HepG2 (cell line): Measurements from ENCODE around the gene MYH7. TPM values are rescaled to one million over a fixed set of nuclear protein-coding genes. Genes with fewer than 3 reads are reported as not detected.
A peak's percentile ranks its signal among the peaks of the same experiment; 100 is the strongest.

Source experiments
- CEBPG ChIP-seq: IDR thresholded peaks from 2 replicates; pipeline ENCODE4 v1.6.1; 2016
- HIVEP1 ChIP-seq: sonication (generic); formaldehyde crosslinking; IDR thresholded peaks from 2 replicates; pipeline ENCODE4 v1.4.0; 2020; ENCODE audit warnings: mild to moderate bottlenecking, missing genetic modification reagents
- HOMEZ ChIP-seq: IDR thresholded peaks from 2 replicates; pipeline ENCODE4 v1.6.1; 2016; ENCODE audit warnings: low read depth
- KAT7 ChIP-seq: IDR thresholded peaks from 2 replicates; pipeline ENCODE4 v1.6.1; 2018; ENCODE audit warnings: borderline replicate concordance, missing compliant biosample characterization
- MLXIP ChIP-seq: sonication (generic); formaldehyde crosslinking; IDR thresholded peaks from 2 replicates; pipeline ENCODE4 v1.9.0; 2021; ENCODE audit warnings: missing genetic modification reagents, borderline replicate concordance
- MXD4 ChIP-seq: IDR thresholded peaks from 2 replicates; pipeline ENCODE4 v1.6.1; 2016; ENCODE audit warnings: mild to moderate bottlenecking, missing biosample characterization, missing genetic modification reagents
- NFYB ChIP-seq: sonication (generic); formaldehyde crosslinking; IDR thresholded peaks from 2 replicates; pipeline ENCODE4 v1.4.0; 2020; ENCODE audit warnings: missing genetic modification reagents
- RCOR2 ChIP-seq: IDR thresholded peaks from 2 replicates; pipeline ENCODE4 v1.6.1; 2016; ENCODE audit warnings: missing biosample characterization, missing genetic modification reagents
- RELA ChIP-seq: sonication (generic); formaldehyde crosslinking; IDR thresholded peaks from 2 replicates; pipeline ENCODE4 v1.4.0; 2020; ENCODE audit warnings: missing genetic modification reagents
- ZBTB42 ChIP-seq: sonication (generic); formaldehyde crosslinking; IDR thresholded peaks from 2 replicates; pipeline ENCODE4 v1.5.0; 2020; ENCODE audit warnings: mild to moderate bottlenecking, missing genetic modification reagents
- ZNF30 ChIP-seq: sonication (generic); formaldehyde crosslinking; IDR thresholded peaks from 2 replicates; pipeline ENCODE4 v1.5.0; 2020; ENCODE audit warnings: mild to moderate bottlenecking, missing genetic modification reagents
- ZNF44 ChIP-seq: sonication (generic); formaldehyde crosslinking; IDR thresholded peaks from 2 replicates; pipeline ENCODE4 v1.5.1; 2020; ENCODE audit warnings: mild to moderate bottlenecking, missing genetic modification reagents
- ZNF543 ChIP-seq: sonication (generic); formaldehyde crosslinking; IDR thresholded peaks from 2 replicates; pipeline ENCODE4 v1.4.0; 2020; ENCODE audit warnings: mild to moderate bottlenecking, missing genetic modification reagents
- ZNF597 ChIP-seq: sonication (generic); formaldehyde crosslinking; IDR thresholded peaks from 2 replicates; pipeline ENCODE4 v1.5.0; 2020; ENCODE audit warnings: missing genetic modification reagents
- ZNF609 ChIP-seq: sonication (generic); formaldehyde crosslinking; IDR thresholded peaks from 2 replicates; pipeline ENCODE4 v1.4.0; 2020; ENCODE audit warnings: mild to moderate bottlenecking, missing genetic modification reagents, borderline replicate concordance
- ZSCAN20 ChIP-seq: sonication (generic); formaldehyde crosslinking; IDR thresholded peaks from 2 replicates; pipeline ENCODE4 v1.4.0; 2020; ENCODE audit warnings: missing genetic modification reagents, mild to moderate bottlenecking, borderline replicate concordance
- polyA plus RNA-seq, 8 experiments: library from polyadenylated mRNA; depleted of rRNA in 3 of 8; stranded (reverse) in 7 of 8; unstranded in 1 of 8; fragments of >200 nt; fragmentation: Illumina TruSeq in 4 of 8; extraction: Trizol in 4 of 8; gene quantifications; 2 replicates each; pipeline versions ENCODE4 v1.2.1 to v1.2.3, GENCODE V29; 2011 to 2016; ENCODE audit warnings: low read depth in 4 of 8, missing spikeins in 1 of 8, mixed read lengths in 1 of 8; ENCODE audit not compliant: insufficient read depth in 1 of 8
- total RNA-seq, 5 experiments: library from RNA; depleted of rRNA; stranded (reverse); fragments of >200 nt; fragmentation: Illumina TruSeq; extraction: Trizol; gene quantifications; 2 replicates each; pipeline ENCODE4 v1.2.3, GENCODE V29; 2016; ENCODE audit warnings: low read depth in 1 of 5
- TF ChIP-seq, protein P1 (sequence below): sonication (generic); formaldehyde crosslinking; IDR thresholded peaks from 2 replicates; pipeline ENCODE4 v1.8.1; 2023; ENCODE audit warnings: mild to moderate bottlenecking, missing genetic modification reagents

The MYH7 gene
- total and polyA plus RNA-seq, 2 of the 13 experiments (the other 11 are each of a cell fraction or from before 2014, with no cell fraction given) = 0.04 TPM; not detected in 1

GRCh38 chr14:23454445-23454856 is 19.0 kb upstream of the MYH7 start (continued):
- no peak for TF ChIP-seq ZNF609
- no peak for TF ChIP-seq CEBPG (CRISPR knock-in tag)
- TF ChIP-seq ZSCAN20 (CRISPR knock-in tag) = no peak
- no peak for TF ChIP-seq ZBTB42
- no peak for TF ChIP-seq ZNF597 (CRISPR knock-in tag)
- TF ChIP-seq MLXIP (CRISPR knock-in tag) = no peak
- TF ChIP-seq HOMEZ (CRISPR knock-in tag) = peak; percentile 72
- no peak for TF ChIP-seq ZNF30 (CRISPR knock-in tag)
- no peak for TF ChIP-seq NFYB
- TF ChIP-seq KAT7 = no peak
- TF ChIP-seq ZNF543 (CRISPR knock-in tag) = no peak
- no peak; the same call in 1 of the 2 replicates for TF ChIP-seq ZNF44
- no peak for TF ChIP-seq HIVEP1 (CRISPR knock-in tag)
- peak; percentile 75; the same call in 1 of the 2 replicates for TF ChIP-seq RCOR2 (CRISPR knock-in tag)
- TF ChIP-seq, protein P1, sequence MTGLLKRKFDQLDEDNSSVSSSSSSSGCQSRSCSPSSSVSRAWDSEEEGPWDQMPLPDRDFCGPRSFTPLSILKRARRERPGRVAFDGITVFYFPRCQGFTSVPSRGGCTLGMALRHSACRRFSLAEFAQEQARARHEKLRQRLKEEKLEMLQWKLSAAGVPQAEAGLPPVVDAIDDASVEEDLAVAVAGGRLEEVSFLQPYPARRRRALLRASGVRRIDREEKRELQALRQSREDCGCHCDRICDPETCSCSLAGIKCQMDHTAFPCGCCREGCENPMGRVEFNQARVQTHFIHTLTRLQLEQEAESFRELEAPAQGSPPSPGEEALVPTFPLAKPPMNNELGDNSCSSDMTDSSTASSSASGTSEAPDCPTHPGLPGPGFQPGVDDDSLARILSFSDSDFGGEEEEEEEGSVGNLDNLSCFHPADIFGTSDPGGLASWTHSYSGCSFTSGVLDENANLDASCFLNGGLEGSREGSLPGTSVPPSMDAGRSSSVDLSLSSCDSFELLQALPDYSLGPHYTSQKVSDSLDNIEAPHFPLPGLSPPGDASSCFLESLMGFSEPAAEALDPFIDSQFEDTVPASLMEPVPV (CRISPR knock-in tag) = no peak
- TF ChIP-seq MXD4 = no peak
- no peak for TF ChIP-seq RELA (CRISPR knock-in tag)
